ENCODE results near the gene PLEKHN1.

Gene PLEKHN1

GRCh38 chr1:980137-980571, 13.9 kb downstream of the PLEKHN1 start:
- Mint-ChIP-seq H3K27ac (no peak overlapping the region), H3K4me1 (no peaks in the 10 kb centered on the region), H3K4me3 (no peak overlapping the region), H3K36me3 (ENCODE audit: low read depth) (peaks cover 4% of the 10 kb centered on the region), H3K27me3 (ENCODE audit: low read depth) (peaks cover 33% of the 10 kb centered on the region), H3K9me3 (peaks cover 3% of the 10 kb centered on the region)
- TF ChIP-seq CTCF (IDR thresholded peaks at IDR 0.05; ENCODE audit: unreplicated experiment in 3 of 3), result no peak

DNA sequence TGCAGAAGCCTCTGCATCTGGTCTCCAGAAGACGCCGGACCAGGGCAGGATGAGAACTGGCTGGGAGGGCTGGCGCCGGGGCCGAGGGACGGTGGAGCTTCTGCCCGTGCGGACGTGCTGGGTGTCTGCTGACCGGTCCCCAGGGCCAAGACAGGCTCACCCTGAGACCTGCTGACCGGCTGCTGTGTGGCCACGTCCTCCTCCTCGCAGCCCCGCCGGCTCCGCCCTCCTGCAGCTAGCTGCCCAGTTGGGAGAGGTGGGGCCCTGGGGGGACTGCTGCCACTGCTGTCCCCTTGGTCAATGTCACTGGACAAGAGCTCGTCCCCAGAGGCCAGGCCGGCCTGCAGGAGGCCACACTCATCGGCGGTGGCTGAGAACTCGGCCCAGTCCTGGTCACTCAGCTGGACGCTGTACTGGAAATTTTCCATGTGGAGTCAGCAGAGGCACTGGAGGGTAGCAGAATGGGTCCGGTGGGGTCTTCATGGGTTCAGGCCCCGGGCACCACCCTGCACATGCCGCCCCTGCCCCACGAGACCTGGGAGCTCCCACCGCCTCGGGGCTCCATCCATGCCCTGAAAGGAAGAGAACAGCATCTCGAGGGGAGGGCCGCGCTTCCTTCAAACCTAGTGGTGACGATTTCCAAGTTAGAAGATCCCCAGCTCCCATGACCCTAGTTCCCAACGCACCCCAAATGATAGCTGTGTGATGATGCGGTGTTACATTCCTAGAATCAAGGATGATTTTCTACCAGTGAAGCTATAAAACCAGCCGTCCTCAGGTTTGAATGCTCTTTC, 14.5 kb downstream of the PLEKHN1 start:
- Mint-ChIP-seq H3K4me1 (peaks cover 6% of the 10 kb centered on the region), H3K4me3 (no peak overlapping the region), H3K27me3 (ENCODE audit: low read depth) (peaks cover 35% of the 10 kb centered on the region), H3K36me3 (ENCODE audit: low read depth) (peaks cover 4% of the 10 kb centered on the region), H3K27ac (no peak overlapping the region), H3K9me3 (peaks cover 3% of the 10 kb centered on the region)
- no peak for TF ChIP-seq CTCF (IDR thresholded peaks at IDR 0.05; ENCODE audit: unreplicated experiment in 3 of 3)

GRCh38 chr1:981491-981954, 15.2 kb downstream of the PLEKHN1 start:
- TF ChIP-seq CTCF (IDR thresholded peaks at IDR 0.05; ENCODE audit: unreplicated experiment in 3 of 3), result no peak
- peaks cover 41% of the 10 kb centered on the region for H3K27me3 Mint-ChIP-seq (ENCODE audit: low read depth)
- H3K27ac Mint-ChIP-seq, result no peak overlapping the region
- H3K36me3 Mint-ChIP-seq (ENCODE audit: low read depth), result peaks cover 4% of the 10 kb centered on the region
- peaks cover 3% of the 10 kb centered on the region for H3K9me3 Mint-ChIP-seq
- peaks cover 6% of the 10 kb centered on the region for H3K4me1 Mint-ChIP-seq
- no peak overlapping the region for H3K4me3 Mint-ChIP-seq

DNA sequence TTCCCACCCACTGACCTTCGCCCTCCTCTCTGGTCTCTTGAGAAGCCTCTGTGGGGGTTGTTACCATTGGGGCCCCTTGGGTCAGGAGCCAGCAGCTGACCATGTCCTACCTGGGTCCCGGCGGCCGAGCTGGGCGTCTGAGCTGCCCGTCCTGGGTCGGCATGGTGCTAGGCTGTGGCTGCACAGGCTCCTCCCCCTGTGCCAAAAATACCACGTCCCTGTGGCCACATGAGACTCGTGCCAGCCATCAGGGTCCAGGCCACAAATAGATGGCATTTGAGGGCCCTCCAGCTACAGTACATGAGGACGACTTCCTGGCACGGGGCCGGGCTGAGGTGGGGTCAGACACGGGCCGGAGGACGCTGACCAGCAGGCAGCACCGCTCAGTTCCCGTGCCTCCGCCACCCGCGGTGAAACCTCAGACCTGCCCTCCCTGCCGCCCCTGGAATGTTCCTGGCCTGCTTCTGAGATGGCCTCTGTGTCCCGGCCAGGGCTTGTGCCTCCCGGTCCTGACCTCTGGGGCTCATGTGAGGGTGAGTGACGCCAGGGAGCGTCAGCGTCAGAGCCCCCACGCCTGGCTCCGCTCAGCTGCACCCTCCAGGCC, 15.8 kb downstream of the PLEKHN1 start, which contains the start of gene PERM1:
PERM1 (minus strand) TSS at position 139 of the 604 bp plus-strand sequence. CDS start 1,064 bp downstream, outside the sequence.
- Mint-ChIP-seq H3K27me3 (ENCODE audit: low read depth) (peaks cover 41% of the 10 kb centered on the region), H3K27ac (no peak within 1 kb of the TSS), H3K4me3 (no peak within 1 kb of the TSS), H3K9me3 (peaks cover 3% of the 10 kb centered on the region), H3K36me3 (ENCODE audit: low read depth) (peaks cover 4% of the 10 kb centered on the region), H3K4me1 (peaks cover 6% of the 10 kb centered on the region)
- TF ChIP-seq CTCF (IDR thresholded peaks at IDR 0.05; ENCODE audit: unreplicated experiment in 3 of 3), result no peak

DNA sequence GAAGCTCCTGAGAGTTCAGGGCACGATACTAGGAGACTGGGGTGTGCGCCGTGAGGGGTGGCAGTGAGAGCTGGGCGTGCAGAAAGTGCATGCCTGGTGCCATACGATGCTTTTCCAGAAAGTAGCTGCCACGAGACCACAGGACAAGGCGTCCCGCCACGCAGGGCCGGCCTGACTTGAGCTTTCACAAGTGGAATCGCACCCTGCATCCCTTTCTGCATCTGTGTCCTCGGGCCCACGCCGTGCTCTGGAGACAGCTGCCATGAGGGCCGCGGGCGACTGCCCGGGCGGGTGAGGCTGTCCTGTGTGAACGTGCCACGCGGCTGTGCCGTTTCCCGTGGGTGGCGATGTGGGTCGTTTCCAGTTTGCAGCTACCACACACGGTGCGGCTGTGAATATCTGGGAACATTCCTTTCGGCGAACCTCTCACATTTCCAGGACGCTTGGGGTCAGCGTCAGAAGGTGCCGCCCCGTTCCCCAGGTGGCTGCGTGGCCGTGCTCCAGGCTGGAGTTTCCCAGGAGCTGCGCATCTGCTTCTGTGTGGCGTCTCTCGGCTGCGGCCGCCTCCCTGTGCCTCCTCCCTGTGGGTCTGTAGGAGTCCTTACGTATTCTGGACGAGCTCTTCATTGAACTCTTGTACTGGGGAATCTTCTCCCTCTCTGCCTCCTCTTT, 16.6 kb downstream of the PLEKHN1 start:
- Mint-ChIP-seq H3K27me3 (ENCODE audit: low read depth) (peaks cover 41% of the 10 kb centered on the region), H3K27ac (no peak overlapping the region), H3K36me3 (ENCODE audit: low read depth) (peaks cover 4% of the 10 kb centered on the region), H3K4me1 (peaks cover 6% of the 10 kb centered on the region), H3K4me3 (no peak overlapping the region), H3K9me3 (peaks cover 4% of the 10 kb centered on the region)
- no peak for TF ChIP-seq CTCF (IDR thresholded peaks at IDR 0.05; ENCODE audit: unreplicated experiment in 3 of 3)

All from nephron (organoid).